Stimulated activated CD8-positive, alpha-beta memory T cell treated with anti-CD3 and anti-CD28 coated beads, Interleukin-2, amount 100 ng/mL, for 1 hour (primary cell): ENCODE results near the gene HSH2D.
"Not testable (repeated sequence)": the region's sequence is repeated elsewhere in the genome, so short reads cannot be mapped to it uniquely, and the experiment has no call there.

Experiments
- DNase-seq, 2 donors: peaks; one replicate each; pipeline ENCODE4 v3.0.0-alpha.2; 2020; ENCODE audit warnings: low read depth in 2 of 2

The HSH2D gene

DNA sequence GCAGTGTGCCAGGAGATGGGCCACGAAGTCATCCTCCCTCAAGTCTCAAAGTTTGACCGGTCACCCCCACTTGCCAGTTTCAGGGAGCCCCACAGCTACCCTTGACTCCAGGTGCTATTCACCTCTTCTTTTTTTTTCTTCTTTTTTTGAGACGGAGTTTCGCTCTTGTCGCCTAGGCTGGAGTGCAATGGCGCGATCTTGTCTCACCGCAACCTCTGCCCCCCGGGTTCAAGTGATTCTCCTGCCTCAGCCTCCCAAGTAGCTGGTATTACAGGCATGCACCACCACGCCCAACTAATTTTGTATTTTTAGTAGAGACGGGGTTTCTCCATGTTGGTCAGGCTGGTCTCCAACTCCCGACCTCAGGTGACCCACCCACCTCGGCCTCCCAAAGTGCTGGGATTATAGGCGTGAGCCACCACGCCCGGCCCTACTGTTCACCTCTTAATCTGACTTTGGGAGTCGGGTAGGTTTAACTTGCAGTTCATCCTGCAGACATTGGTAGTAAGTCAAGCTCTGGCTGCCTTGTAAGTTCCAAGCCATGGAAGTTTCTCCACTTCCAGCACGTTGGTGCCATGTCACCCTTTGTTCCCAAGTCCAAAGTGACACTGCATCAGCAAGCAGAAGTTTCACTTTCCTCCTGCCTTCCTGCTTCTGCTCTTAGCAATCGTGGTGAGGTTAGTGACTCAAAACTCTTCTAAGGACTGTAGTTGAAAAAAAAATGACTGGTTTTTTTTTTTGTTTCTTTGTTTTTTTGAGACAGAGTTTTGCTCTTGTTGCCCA lies 24.2 kb upstream of the HSH2D start:
- DNase-seq, result not testable (repeated sequence)

DNA sequence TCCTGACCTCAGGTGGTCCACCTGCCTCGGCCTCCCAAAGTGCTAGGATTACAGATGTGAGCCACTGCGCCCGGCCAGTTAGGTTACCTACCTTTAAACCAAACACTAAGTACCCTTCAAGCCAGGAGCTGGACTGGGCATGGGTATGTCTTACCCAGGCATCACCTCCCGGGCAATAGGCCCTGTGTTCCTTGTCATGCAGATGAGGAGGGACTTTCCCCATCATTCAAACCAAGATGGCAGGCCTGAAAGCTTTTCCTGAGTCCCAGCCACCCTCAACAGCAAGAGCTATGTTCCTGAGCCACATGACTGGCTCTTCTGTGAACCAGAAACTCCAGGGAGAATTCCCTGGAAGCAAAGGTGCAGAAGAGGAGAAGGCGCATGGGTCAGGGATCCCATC lies 22.3 kb upstream of the HSH2D start:
- no peak for DNase-seq

GRCh38 chr19:16121967-16122366 lies 21.5 kb upstream of the HSH2D start:
- no peak for DNase-seq

- no peak for DNase-seq
Observed at GRCh38 chr19:16124953-16125352, 18.5 kb upstream of the HSH2D start.

DNA sequence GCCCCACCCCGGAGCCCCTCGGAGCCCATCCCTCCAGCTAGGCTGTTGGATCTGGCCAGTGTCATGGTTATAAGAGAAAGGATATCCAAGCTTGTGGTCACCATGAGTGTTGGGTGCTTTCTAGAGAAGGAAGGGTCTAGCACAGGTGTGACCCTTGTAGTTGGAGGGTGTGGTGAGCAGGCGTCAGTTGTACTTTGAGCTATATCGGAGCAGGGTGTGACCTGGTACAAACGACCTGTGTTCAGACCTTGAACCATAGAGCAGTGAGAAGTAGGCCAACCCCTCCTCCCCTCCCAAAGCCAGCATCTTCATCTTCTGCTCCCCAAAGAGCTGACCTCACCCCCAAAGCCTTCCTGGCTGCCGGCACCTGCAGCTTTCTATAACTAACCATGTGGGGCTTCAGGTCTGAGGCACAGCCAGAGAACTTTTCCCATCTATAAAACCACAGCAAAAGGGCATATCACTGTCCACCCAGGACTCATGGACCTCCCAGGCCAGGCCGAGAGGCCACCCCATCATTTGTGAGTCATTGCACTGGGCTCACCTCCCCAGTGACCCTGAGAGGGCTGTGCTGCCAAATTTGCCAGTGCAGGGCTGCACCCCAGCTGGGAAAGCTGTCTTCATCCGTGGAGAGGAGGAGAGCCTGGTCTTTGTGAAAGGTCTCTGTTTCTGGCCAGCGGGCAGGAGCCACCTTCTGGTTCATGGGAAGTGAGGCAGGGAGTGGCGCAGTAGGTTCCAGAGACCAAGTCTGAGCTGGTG lies 17.6 kb upstream of the HSH2D start:
- no peak for DNase-seq

GRCh38 chr19:16127080-16127479 lies 16.4 kb upstream of the HSH2D start:
- no peak for DNase-seq

GRCh38 chr19:16127776-16128371 lies 15.6 kb upstream of the HSH2D start:
- no peak for DNase-seq

- DNase-seq, result no peak
Observed at GRCh38 chr19:16131648-16132047, 11.8 kb upstream of the HSH2D start.

DNA sequence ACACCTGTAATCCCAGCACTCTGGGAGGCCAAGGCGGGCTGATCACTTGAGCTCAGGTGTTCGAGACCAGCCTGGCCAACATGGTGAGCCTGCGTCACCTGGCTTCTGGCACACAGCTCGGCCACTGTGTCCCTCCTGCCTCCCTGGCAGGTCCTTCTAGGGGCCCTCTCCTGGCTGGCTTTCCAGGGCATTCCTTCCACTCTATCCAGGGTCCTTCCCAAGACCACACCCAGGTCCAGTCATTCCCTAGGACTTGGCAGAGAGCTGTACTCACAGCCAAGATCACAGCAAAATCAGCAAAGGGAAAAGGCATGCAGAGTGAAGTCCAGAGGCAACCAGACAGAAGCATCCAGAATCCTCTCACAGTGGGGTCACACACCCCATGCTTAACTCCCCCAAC lies 9.7 kb upstream of the HSH2D start:
- no peak for DNase-seq

GRCh38 chr19:16134510-16134909 lies 9.0 kb upstream of the HSH2D start:
- no peak for DNase-seq

- no peak for DNase-seq
Observed at GRCh38 chr19:16135430-16136127, 7.9 kb upstream of the HSH2D start.

DNA sequence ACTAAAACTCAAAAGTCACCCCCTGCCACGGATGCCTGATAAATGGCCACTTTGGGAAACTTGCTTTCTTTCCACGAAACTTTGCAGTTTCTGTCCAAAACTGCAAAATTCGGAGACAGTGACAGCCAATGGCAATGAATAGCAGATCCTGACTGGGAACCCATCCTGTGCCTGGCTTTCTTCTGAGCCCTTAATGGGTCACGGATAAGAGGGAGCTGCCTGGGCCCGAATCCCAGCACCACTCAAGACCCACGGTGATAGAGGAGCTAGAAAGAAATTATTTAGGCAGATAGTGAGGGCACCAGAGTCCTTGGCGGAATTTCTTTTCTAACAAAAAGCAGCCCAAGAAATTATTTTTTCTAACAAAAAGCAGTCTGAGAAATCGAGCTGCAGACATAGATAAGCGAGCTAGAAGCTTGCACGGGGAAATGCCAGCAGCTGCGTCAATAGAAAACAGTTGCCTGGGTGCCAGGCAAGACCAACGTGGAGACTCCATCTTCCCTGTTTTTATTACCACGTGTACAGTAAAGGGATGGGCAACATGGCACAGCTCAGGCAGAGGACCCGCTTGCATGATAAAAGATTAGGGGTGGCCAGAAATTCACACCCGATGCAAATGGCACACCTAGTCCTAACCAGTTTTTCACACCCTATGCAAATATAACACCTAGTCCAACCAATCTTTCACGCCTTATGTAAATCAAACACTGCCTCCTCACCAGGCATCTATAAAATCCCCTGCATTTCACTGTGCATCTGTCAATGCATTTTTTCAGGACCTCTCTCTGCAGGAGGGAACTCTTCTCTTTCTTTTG lies 7.1 kb upstream of the HSH2D start:
- no peak for DNase-seq

DNA sequence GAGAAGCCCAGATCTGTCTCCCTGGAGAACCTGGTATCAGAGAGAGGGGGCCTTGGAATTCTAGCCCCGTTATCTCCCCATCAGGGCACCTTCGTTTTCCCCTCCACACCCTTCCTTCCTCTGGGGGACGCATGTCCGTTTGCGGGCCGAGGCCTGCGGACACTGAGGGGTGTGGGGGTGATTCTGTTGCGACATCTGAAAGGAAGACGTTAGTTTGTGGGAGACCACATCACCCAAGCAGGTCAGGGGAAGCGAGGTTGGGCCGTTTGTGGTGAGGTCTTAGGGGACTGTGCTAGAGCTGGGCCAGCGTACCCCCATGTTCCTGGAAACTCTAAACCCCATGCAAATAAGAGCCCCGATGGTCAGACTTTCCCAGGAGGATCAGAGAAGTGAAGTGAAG lies 3.7 kb upstream of the HSH2D start:
- DNase-seq, result no peak

DNA sequence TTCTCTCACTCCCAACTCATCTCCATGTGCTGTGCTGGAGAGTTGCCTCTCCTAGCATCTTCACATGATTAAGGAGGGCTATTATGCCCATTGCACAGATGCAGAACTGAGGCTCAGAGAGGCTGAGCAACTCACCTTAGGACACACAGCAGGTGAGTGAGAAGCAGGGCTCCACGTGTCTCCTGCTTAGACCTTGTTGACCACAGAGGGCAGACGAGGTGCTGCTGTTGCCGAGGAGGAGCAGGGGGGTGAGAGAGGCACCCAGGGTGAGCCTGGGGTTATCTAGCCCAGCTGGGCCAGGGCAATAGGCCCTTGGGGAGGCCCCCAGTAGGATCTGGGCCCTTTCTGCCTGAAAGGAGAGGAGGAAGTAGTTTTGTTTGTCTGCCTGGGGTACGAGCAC lies 2.4 kb upstream of the HSH2D start:
- DNase-seq, result no peak

DNA sequence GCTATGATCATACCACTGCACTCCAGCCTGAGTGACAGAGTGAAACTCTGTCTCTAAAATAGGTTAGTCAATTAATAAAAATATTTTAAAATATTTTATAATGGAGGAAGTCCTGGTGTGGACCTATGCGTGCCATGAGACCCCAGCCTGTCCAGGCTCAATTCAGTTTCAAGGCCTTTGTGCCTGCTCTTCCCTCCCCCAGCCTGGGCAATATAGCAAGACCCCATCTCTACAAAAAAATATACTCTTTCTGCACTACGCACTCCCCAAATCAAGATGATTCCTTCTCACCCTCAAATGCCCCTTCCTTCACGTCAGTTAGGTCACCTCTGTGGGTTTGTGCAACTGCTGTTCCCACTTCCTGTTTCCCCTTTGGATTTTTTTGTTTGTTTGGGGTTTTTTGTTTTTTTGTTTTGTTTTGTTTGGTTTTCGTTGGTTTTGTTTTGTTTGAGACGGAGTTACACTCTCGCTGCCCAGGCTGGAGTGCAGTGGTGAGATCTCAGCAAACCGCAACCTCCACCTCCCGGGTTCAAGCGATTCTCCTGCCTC lies 1.4 kb upstream of the HSH2D start:
- DNase-seq, result no peak

DNA sequence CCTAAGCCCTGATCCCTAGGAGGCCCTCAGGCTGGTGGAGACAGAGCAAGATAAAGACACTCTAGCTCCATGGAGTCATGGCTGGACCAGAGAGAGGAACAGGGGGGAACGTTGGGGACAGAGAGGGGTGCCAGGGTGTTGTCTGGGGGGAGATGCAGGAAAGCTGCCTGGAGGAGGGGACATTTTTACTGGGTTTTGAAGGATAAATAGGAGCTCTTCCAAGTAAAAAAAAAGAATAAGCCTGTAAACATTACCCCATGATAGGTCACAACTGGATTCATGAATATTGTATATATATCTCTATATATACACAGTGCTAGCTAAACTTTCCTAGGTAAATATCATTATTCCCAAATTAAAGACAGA lies 714 bp downstream of the HSH2D start:
- DNase-seq, result no peak

- no peak for DNase-seq
Observed at GRCh38 chr19:16146112-16146511, 2.6 kb downstream of the HSH2D start.

- no peak for DNase-seq
Observed at GRCh38 chr19:16148443-16149229, 5.2 kb downstream of the HSH2D start.

- no peak for DNase-seq
Observed at GRCh38 chr19:16153582-16154336, 10.3 kb downstream of the HSH2D start.

- DNase-seq, result no peak
Observed at GRCh38 chr19:16154557-16154956, 11.1 kb downstream of the HSH2D start.
